Natural killer cell (primary cell): ENCODE data around the gene MAP1S. TPM values are rescaled to one million over a fixed set of nuclear protein-coding genes. Genes with fewer than 3 reads are reported as not detected.
A peak's percentile ranks its signal among the peaks of the same experiment; 100 is the strongest.

Source experiments
- ATAC-seq, 3 donors: fragments of 150-1000 bp in 2 of 3; fragments of 200-7000 bp in 1 of 3; cut with Tn5 transposase; 1 replicate in 1 of 3; 2 replicates in 2 of 3; pipeline ENCODE4 v1.10.0; 2021; ENCODE audit warnings: mild to moderate bottlenecking in 2 of 3, moderate library complexity in 2 of 3
- DNase-seq, 2 donors: peaks; one replicate each; pipeline versions ENCODE4 v3.0.0 to v3.0.0-alpha.2; 2013 to 2021; ENCODE audit warnings: mixed read lengths in 1 of 2
- H3K27ac ChIP-seq: one replicate; pipeline ENCODE4 v1.5.1; 2013; ENCODE audit warnings: mild to moderate bottlenecking, low read length
- H3K27me3 ChIP-seq: one replicate; pipeline ENCODE4 v1.6.1; 2013; ENCODE audit warnings: low read length; ENCODE audit not compliant: control insufficient read depth, insufficient read depth
- H3K36me3 ChIP-seq: one replicate; pipeline ENCODE4 v1.6.1; 2013; ENCODE audit warnings: low read length; ENCODE audit not compliant: control insufficient read depth, insufficient read depth
- H3K4me1 ChIP-seq: one replicate; pipeline ENCODE4 v1.6.1; 2013; ENCODE audit warnings: low read length; ENCODE audit not compliant: control insufficient read depth, insufficient read depth
- H3K4me3 ChIP-seq: one replicate; pipeline ENCODE4 v1.5.1; 2013; ENCODE audit warnings: low read length
- H3K9me3 ChIP-seq: one replicate; pipeline ENCODE4 v1.6.1; 2013; ENCODE audit warnings: low read length; ENCODE audit not compliant: control insufficient read depth, insufficient read depth
- H3K27ac Mint-ChIP-seq, 2 donors: one replicate each; pipeline ENCODE4 v1.8.0; 2022; ENCODE audit warnings: mild to moderate bottlenecking in 2 of 2, mixed read lengths in 2 of 2, moderate library complexity in 1 of 2
- H3K27me3 Mint-ChIP-seq, 2 donors: one replicate each; pipeline ENCODE4 v1.8.0; 2022; ENCODE audit warnings: low read depth in 2 of 2, mixed read lengths in 2 of 2
- H3K36me3 Mint-ChIP-seq: one replicate; pipeline ENCODE4 v1.8.0; 2022; ENCODE audit warnings: mixed read lengths
- H3K4me1 Mint-ChIP-seq, 2 donors: one replicate each; pipeline ENCODE4 v1.8.0; 2022; ENCODE audit warnings: mixed read lengths in 2 of 2
- H3K4me3 Mint-ChIP-seq: one replicate; pipeline ENCODE4 v1.8.0; 2022; ENCODE audit warnings: mild to moderate bottlenecking, moderate library complexity, mixed read lengths
- H3K9me3 Mint-ChIP-seq, 2 donors: one replicate each; pipeline ENCODE4 v1.8.0; 2022; ENCODE audit warnings: mixed read lengths in 2 of 2
- CTCF ChIP-seq: fragments of 200-600 bp; IDR thresholded peaks from one replicate; pipeline ENCODE4 v1.8.0; 2022; ENCODE audit warnings: antibody characterized with exemption
- WGBS: methylation state at CpG from one replicate; pipeline ENCODE4 v1.1.7; 2013; ENCODE audit warnings: missing lambda C conversion rate; ENCODE audit not compliant: insufficient coverage; 5-methylcytosine and 5-hydroxymethylcytosine counted together
- intact Hi-C: fragments of 100-400 bp; cut with micrococcal nuclease; formaldehyde crosslinking; loops from one replicate; pipeline ENCODE4 v1.14.2; 2022
- total RNA-seq, 4 donors: library from RNA; stranded (reverse); fragments of 120-200 nt in 1 of 4; gene quantifications; one replicate each; pipeline versions ENCODE4 v1.2.3 to v1.2.4, GENCODE V29; 2013 to 2022

The MAP1S gene
- total RNA-seq, 3 donors from 2014 or later (not counting 1 experiment from before 2014, with no cell fraction given): 41.0 to 59.4 (median 45.8) TPM

GRCh38 chr19:17747205-17748098, 28.2 kb downstream of the MAP1S start:
- peaks cover 30 to 48% of the 10 kb centered on the region in 2 donors for H3K4me1 Mint-ChIP-seq
- Histone ChIP-seq H3K4me3 (peak overlapping the region; percentile 58), H3K4me1 (peaks cover 52% of the 10 kb centered on the region), H3K27ac (peak overlapping the region; percentile 35), H3K9me3 (no peaks in the 10 kb centered on the region), H3K36me3 (no peaks in the 10 kb centered on the region), H3K27me3 (no peaks in the 10 kb centered on the region)
- peak overlapping the region; percentile 69 to 95 for H3K27ac Mint-ChIP-seq
- TF ChIP-seq CTCF: no peak
- H3K36me3 Mint-ChIP-seq: no peaks in the 10 kb centered on the region
- DNase-seq (peak; percentile 95 to 98), ATAC-seq (peak; percentile 87 to 98 (median 90))
- H3K9me3 Mint-ChIP-seq: no peaks in the 10 kb centered on the region
- 4% methylated on average over 75 of the region's 75 CpGs for WGBS
- no peaks in the 10 kb centered on the region for H3K27me3 Mint-ChIP-seq
- intact Hi-C loops: loop anchor here (1.0 kb wide), 1 partner anchor 28 kb away; the partner anchor contains the start of gene MAP1S
- peak overlapping the region; percentile 82 for H3K4me3 Mint-ChIP-seq

- Mint-ChIP-seq H3K36me3 (no peaks in the 10 kb centered on the region), H3K27ac (peak overlapping the region; percentile 95), H3K4me1 (peaks cover 30 to 48% of the 10 kb centered on the region in 2 donors), H3K27me3 (no peaks in the 10 kb centered on the region), H3K4me3 (peak overlapping the region; percentile 82), H3K9me3 (no peaks in the 10 kb centered on the region)
- intact Hi-C loops: no loop called here
- Histone ChIP-seq H3K4me1 (peaks cover 67% of the 10 kb centered on the region), H3K27me3 (no peaks in the 10 kb centered on the region), H3K36me3 (peaks cover 1% of the 10 kb centered on the region), H3K9me3 (no peaks in the 10 kb centered on the region), H3K4me3 (no peak overlapping the region), H3K27ac (peak overlapping the region; percentile 83)
- no peak for TF ChIP-seq CTCF
- DNase-seq: no peak
- no peak for ATAC-seq
- 66% methylated on average over 4 of the region's 6 CpGs for WGBS
Measured at GRCh38 chr19:17748884-17749638, 29.8 kb downstream of the MAP1S start.

DNA sequence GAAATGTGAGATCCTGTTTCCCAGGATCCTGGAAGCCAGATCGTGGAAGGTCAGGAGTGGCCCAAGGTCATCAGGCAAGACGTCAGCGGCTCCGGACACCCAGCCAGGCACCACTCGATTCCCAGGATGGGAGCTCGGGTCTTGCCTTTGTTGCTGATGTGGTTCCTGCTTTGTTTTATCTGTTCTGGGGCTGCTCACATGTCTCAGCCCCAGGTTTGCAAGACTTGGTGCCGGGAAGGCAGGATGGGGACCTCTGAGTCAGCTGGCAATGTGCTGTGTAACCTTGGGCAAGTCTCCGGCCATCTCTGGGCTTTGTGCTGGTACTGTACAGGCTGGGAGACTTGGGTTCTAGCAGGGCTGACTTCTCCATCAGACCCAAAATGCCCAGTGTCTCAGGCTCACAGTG, 30.6 kb downstream of the MAP1S start:
- peak overlapping the region; percentile 5 for H3K4me3 ChIP-seq

More for the DNA sequence above, 30.6 kb downstream of the MAP1S start:
- Histone ChIP-seq H3K27me3 (no peaks in the 10 kb centered on the region), H3K36me3 (peaks cover 8% of the 10 kb centered on the region), H3K4me1 (peaks cover 75% of the 10 kb centered on the region), H3K9me3 (no peaks in the 10 kb centered on the region), H3K27ac (peak overlapping the region; percentile 83)
- DNase-seq: peak in 1 of 2 donors; percentile 46
- H3K4me1 Mint-ChIP-seq: peaks cover 32 to 56% of the 10 kb centered on the region in 2 donors
- H3K4me3 Mint-ChIP-seq: peak overlapping the region; percentile 82
- no peaks in the 10 kb centered on the region for H3K36me3 Mint-ChIP-seq
- H3K9me3 Mint-ChIP-seq: no peaks in the 10 kb centered on the region
- intact Hi-C loops: no loop called here
- no peak for ATAC-seq
- H3K27me3 Mint-ChIP-seq: no peaks in the 10 kb centered on the region
- peak overlapping the region; percentile 95 for H3K27ac Mint-ChIP-seq
- no peak for TF ChIP-seq CTCF
- 84% methylated on average over 8 of the region's 8 CpGs for WGBS
